ENCODE data around the gene RPL7A.

The RPL7A gene

GRCh38 chr9:133378408-133378962 is 30.5 kb downstream of the RPL7A start:
- no peak for DNase-seq (ENCODE audit: low read depth, low spot score)
- no peak overlapping the region for H3K27ac ChIP-seq (ENCODE audit: low read length)
- no peaks in the 10 kb centered on the region for H3K4me1 ChIP-seq (ENCODE audit: control insufficient read depth, insufficient read depth, low read length)
- H3K36me3 ChIP-seq (ENCODE audit: control insufficient read depth, insufficient read depth, low read length) = no peaks in the 10 kb centered on the region
- no peaks in the 10 kb centered on the region; the same call in 1 of the 2 replicates for H3K9me3 ChIP-seq (ENCODE audit: control insufficient read depth, insufficient read depth, low read length)
- H3K4me3 ChIP-seq (ENCODE audit: low read length) = no peak overlapping the region
- no peaks in the 10 kb centered on the region for H3K27me3 ChIP-seq (ENCODE audit: control insufficient read depth, insufficient read depth, low read length)
- no CpG with 5 or more reads among the region's 1 CpG for WGBS (ENCODE audit: insufficient coverage, insufficient read length)

GRCh38 chr9:133379153-133380086 is 31.4 kb downstream of the RPL7A start:
- Histone ChIP-seq H3K27ac (ENCODE audit: low read length) (no peak overlapping the region), H3K27me3 (ENCODE audit: control insufficient read depth, insufficient read depth, low read length) (no peaks in the 10 kb centered on the region), H3K4me1 (ENCODE audit: control insufficient read depth, insufficient read depth, low read length) (no peaks in the 10 kb centered on the region), H3K36me3 (ENCODE audit: control insufficient read depth, insufficient read depth, low read length) (no peaks in the 10 kb centered on the region), H3K9me3 (ENCODE audit: control insufficient read depth, insufficient read depth, low read length) (no peaks in the 10 kb centered on the region; the same call in 1 of the 2 replicates), H3K4me3 (ENCODE audit: low read length) (no peak overlapping the region)
- no peak for DNase-seq (ENCODE audit: low read depth, low spot score)
- WGBS (ENCODE audit: insufficient coverage, insufficient read length) = no CpG with 5 or more reads among the region's 14 CpGs

- Histone ChIP-seq H3K36me3 (ENCODE audit: control insufficient read depth, insufficient read depth, low read length) (no peaks in the 10 kb centered on the region), H3K27me3 (ENCODE audit: control insufficient read depth, insufficient read depth, low read length) (no peaks in the 10 kb centered on the region), H3K9me3 (ENCODE audit: control insufficient read depth, insufficient read depth, low read length) (no peaks in the 10 kb centered on the region; the same call in 1 of the 2 replicates), H3K4me3 (ENCODE audit: low read length) (no peak overlapping the region), H3K27ac (ENCODE audit: low read length) (no peak overlapping the region), H3K4me1 (ENCODE audit: control insufficient read depth, insufficient read depth, low read length) (no peaks in the 10 kb centered on the region)
- WGBS (ENCODE audit: insufficient coverage, insufficient read length) = no CpG with 5 or more reads among the region's 4 CpGs
- DNase-seq (ENCODE audit: low read depth, low spot score) = no peak
These were observed 32.7 kb downstream of the RPL7A start for GRCh38 chr9:133380734-133381133.

- H3K9me3 ChIP-seq (ENCODE audit: control insufficient read depth, insufficient read depth, low read length) = no peaks in the 10 kb centered on the region; the same call in 1 of the 2 replicates
- DNase-seq (ENCODE audit: low read depth, low spot score) = no peak
- H3K27me3 ChIP-seq (ENCODE audit: control insufficient read depth, insufficient read depth, low read length) = no peaks in the 10 kb centered on the region
- no peaks in the 10 kb centered on the region for H3K36me3 ChIP-seq (ENCODE audit: control insufficient read depth, insufficient read depth, low read length)
- H3K27ac ChIP-seq (ENCODE audit: low read length) = no peak overlapping the region
- no peaks in the 10 kb centered on the region for H3K4me1 ChIP-seq (ENCODE audit: control insufficient read depth, insufficient read depth, low read length)
- 100% methylated on average over 4 of the region's 4 CpGs for WGBS (ENCODE audit: insufficient coverage, insufficient read length)
- no peak overlapping the region for H3K4me3 ChIP-seq (ENCODE audit: low read length)
These were observed 34.6 kb downstream of the RPL7A start for GRCh38 chr9:133382507-133383141.

GRCh38 chr9:133383438-133383837 is 35.4 kb downstream of the RPL7A start:
- H3K4me3 ChIP-seq (ENCODE audit: low read length) = no peak overlapping the region
- H3K27me3 ChIP-seq (ENCODE audit: control insufficient read depth, insufficient read depth, low read length) = no peaks in the 10 kb centered on the region
- no peaks in the 10 kb centered on the region for H3K9me3 ChIP-seq (ENCODE audit: control insufficient read depth, insufficient read depth, low read length)
- H3K27ac ChIP-seq (ENCODE audit: low read length) = no peak overlapping the region
- no CpG with 5 or more reads among the region's 3 CpGs for WGBS (ENCODE audit: insufficient coverage, insufficient read length)
- DNase-seq (ENCODE audit: low read depth, low spot score) = no peak
- H3K36me3 ChIP-seq (ENCODE audit: control insufficient read depth, insufficient read depth, low read length) = no peaks in the 10 kb centered on the region
- no peaks in the 10 kb centered on the region for H3K4me1 ChIP-seq (ENCODE audit: control insufficient read depth, insufficient read depth, low read length)

GRCh38 chr9:133384736-133385321 is 36.8 kb downstream of the RPL7A start:
- DNase-seq (ENCODE audit: low read depth, low spot score) = no peak
- H3K9me3 ChIP-seq (ENCODE audit: control insufficient read depth, insufficient read depth, low read length) = no peaks in the 10 kb centered on the region
- H3K4me1 ChIP-seq (ENCODE audit: control insufficient read depth, insufficient read depth, low read length) = no peaks in the 10 kb centered on the region
- WGBS (ENCODE audit: insufficient coverage, insufficient read length) = no CpG with 5 or more reads among the region's 17 CpGs
- no peak overlapping the region for H3K4me3 ChIP-seq (ENCODE audit: low read length)
- H3K27me3 ChIP-seq (ENCODE audit: control insufficient read depth, insufficient read depth, low read length) = no peaks in the 10 kb centered on the region
- no peak overlapping the region for H3K27ac ChIP-seq (ENCODE audit: low read length)
- no peaks in the 10 kb centered on the region for H3K36me3 ChIP-seq (ENCODE audit: control insufficient read depth, insufficient read depth, low read length)

- no peak for DNase-seq (ENCODE audit: low read depth, low spot score)
- no CpG with 5 or more reads among the region's 14 CpGs for WGBS (ENCODE audit: insufficient coverage, insufficient read length)
- no peaks in the 10 kb centered on the region for H3K27me3 ChIP-seq (ENCODE audit: control insufficient read depth, insufficient read depth, low read length)
- no peak overlapping the region for H3K27ac ChIP-seq (ENCODE audit: low read length)
- no peaks in the 10 kb centered on the region for H3K36me3 ChIP-seq (ENCODE audit: control insufficient read depth, insufficient read depth, low read length)
- H3K4me3 ChIP-seq (ENCODE audit: low read length) = no peak overlapping the region
- H3K4me1 ChIP-seq (ENCODE audit: control insufficient read depth, insufficient read depth, low read length) = no peaks in the 10 kb centered on the region
- no peaks in the 10 kb centered on the region for H3K9me3 ChIP-seq (ENCODE audit: control insufficient read depth, insufficient read depth, low read length)
These were observed 37.4 kb downstream of the RPL7A start for GRCh38 chr9:133385452-133385851.

GRCh38 chr9:133386338-133386737 is 38.3 kb downstream of the RPL7A start:
- Histone ChIP-seq H3K4me3 (ENCODE audit: low read length) (no peak overlapping the region), H3K9me3 (ENCODE audit: control insufficient read depth, insufficient read depth, low read length) (no peaks in the 10 kb centered on the region), H3K36me3 (ENCODE audit: control insufficient read depth, insufficient read depth, low read length) (no peaks in the 10 kb centered on the region), H3K27ac (ENCODE audit: low read length) (no peak overlapping the region), H3K27me3 (ENCODE audit: control insufficient read depth, insufficient read depth, low read length) (no peaks in the 10 kb centered on the region), H3K4me1 (ENCODE audit: control insufficient read depth, insufficient read depth, low read length) (no peaks in the 10 kb centered on the region)
- WGBS (ENCODE audit: insufficient coverage, insufficient read length) = no CpG with 5 or more reads among the region's 13 CpGs
- DNase-seq (ENCODE audit: low read depth, low spot score) = no peak

GRCh38 chr9:133387680-133388079 is 39.7 kb downstream of the RPL7A start:
- no peak overlapping the region for H3K27ac ChIP-seq (ENCODE audit: low read length)
- WGBS (ENCODE audit: insufficient coverage, insufficient read length) = no CpG with 5 or more reads among the region's 9 CpGs
- no peak for DNase-seq (ENCODE audit: low read depth, low spot score)
- no peaks in the 10 kb centered on the region for H3K27me3 ChIP-seq (ENCODE audit: control insufficient read depth, insufficient read depth, low read length)
- no peak overlapping the region for H3K4me3 ChIP-seq (ENCODE audit: low read length)
- H3K4me1 ChIP-seq (ENCODE audit: control insufficient read depth, insufficient read depth, low read length) = no peaks in the 10 kb centered on the region
- H3K36me3 ChIP-seq (ENCODE audit: control insufficient read depth, insufficient read depth, low read length) = no peaks in the 10 kb centered on the region
- H3K9me3 ChIP-seq (ENCODE audit: control insufficient read depth, insufficient read depth, low read length) = no peaks in the 10 kb centered on the region

- Histone ChIP-seq H3K4me1 (ENCODE audit: control insufficient read depth, insufficient read depth, low read length) (no peaks in the 10 kb centered on the region), H3K4me3 (ENCODE audit: low read length) (no peak overlapping the region)
- WGBS (ENCODE audit: insufficient coverage, insufficient read length) = no CpG with 5 or more reads among the region's 12 CpGs
These were observed 41.1 kb downstream of the RPL7A start for GRCh38 chr9:133389025-133389557.

More at GRCh38 chr9:133389025-133389557, 41.1 kb downstream of the RPL7A start:
- no peak for DNase-seq (ENCODE audit: low read depth, low spot score)
- Histone ChIP-seq H3K9me3 (ENCODE audit: control insufficient read depth, insufficient read depth, low read length) (no peaks in the 10 kb centered on the region), H3K36me3 (ENCODE audit: control insufficient read depth, insufficient read depth, low read length) (no peaks in the 10 kb centered on the region), H3K27me3 (ENCODE audit: control insufficient read depth, insufficient read depth, low read length) (no peaks in the 10 kb centered on the region), H3K27ac (ENCODE audit: low read length) (no peak overlapping the region)
